Measurements from ENCODE around the gene HEATR3. TPM values are rescaled to one million over a fixed set of nuclear protein-coding genes. Genes with fewer than 3 reads are reported as not detected.
A peak's percentile ranks its signal among the peaks of the same experiment; 100 is the strongest.

Gene HEATR3
- total and polyA plus RNA-seq, 4 donors, result 21.8 to 25.9 (median 24.4) TPM

Small RNAs within 50 kb of the gene (small RNA-seq; reads per million reads assigned to genes)
- gene RF00017 (ENCODE audit: low replicate concordance) (not detected), gene RF00156 (ENCODE audit: low replicate concordance) (not detected), gene RNY4P3 (ENCODE audit: low replicate concordance) (1.3 reads per million, percentile 84 among the genes with 10 or more reads in this experiment), gene RPL10P14 (ENCODE audit: low replicate concordance) (not detected)

Other genes with a start within 250 kb of the HEATR3 start
- 10 to 100 TPM; 16.9 to 28.3 TPM for gene ZNF423, start 209.9 kb upstream of the HEATR3 start, total RNA-seq
- 10 to 100 TPM; 40.5 to 43.0 TPM for gene ZNF423, start 209.9 kb upstream of the HEATR3 start, polyA plus RNA-seq (ENCODE audit: insufficient read length in 2 of 2)
- 10 to 100 TPM; 29.8 to 47.1 TPM for gene CNEP1R1, start 40.7 kb upstream of the HEATR3 start, total RNA-seq
- 10 to 100 TPM; 33.9 to 34.3 TPM for gene CNEP1R1, start 40.7 kb upstream of the HEATR3 start, polyA plus RNA-seq (ENCODE audit: insufficient read length in 2 of 2)
- gene TENT4B, start 87.3 kb downstream of the HEATR3 start, total RNA-seq, result 10 to 100 TPM; 11.1 to 15.9 TPM
- gene TENT4B, start 87.3 kb downstream of the HEATR3 start, polyA plus RNA-seq (ENCODE audit: insufficient read length in 2 of 2), result 10 to 100 TPM; 15.6 to 18.3 TPM
- gene ADCY7, start 200.6 kb downstream of the HEATR3 start, total RNA-seq, result 10 to 100 TPM; 12.4 to 26.0 TPM
- 10 to 100 TPM; 14.7 to 17.9 TPM for gene ADCY7, start 200.6 kb downstream of the HEATR3 start, polyA plus RNA-seq (ENCODE audit: insufficient read length in 2 of 2)

Data from spinal cord (tissue), 4 donors.